WTC11 (cell line): ENCODE data around the gene AVPR2. TPM values are rescaled to one million over a fixed set of nuclear protein-coding genes. Genes with fewer than 3 reads are reported as not detected.

Source experiments
- ATAC-seq: fragments of 200-7000 bp; cut with Tn5 transposase; 2 replicates; pipeline ENCODE4 v1.10.0; 2021; ENCODE audit warnings: mild to moderate bottlenecking, moderate library complexity
- CTCF ChIA-PET: fragments of 300-600 bp; sonication (Branson Sonifier 250); formaldehyde crosslinking; loops from one replicate; lab custom pipeline; 2021; ENCODE audit warnings: antibody characterized with exemption; lab: Charles Lee
- POLR2A ChIA-PET: fragments of 350-600 bp; sonication (Branson Sonifier 250); formaldehyde crosslinking; loops from one replicate; lab custom pipeline; 2021; ENCODE audit warnings: antibody characterized with exemption; lab: Charles Lee
- DNase-seq: peaks from one replicate; pipeline ENCODE4 v3.0.0; 2021; ENCODE audit warnings: low spot score
- H3K27ac Mint-ChIP-seq: 2 replicates; pipeline ENCODE4 v1.8.0; 2021; ENCODE audit warnings: mixed read lengths
- H3K27me3 Mint-ChIP-seq: 2 replicates; pipeline ENCODE4 v1.8.0; 2021; ENCODE audit warnings: low read depth, mild to moderate bottlenecking, moderate library complexity, mixed read lengths
- H3K36me3 Mint-ChIP-seq: 2 replicates; pipeline ENCODE4 v1.8.0; 2021; ENCODE audit warnings: mixed read lengths
- H3K4me1 Mint-ChIP-seq: 2 replicates; pipeline ENCODE4 v1.8.0; 2022; ENCODE audit warnings: mixed read lengths
- H3K4me3 Mint-ChIP-seq: 2 replicates; pipeline ENCODE4 v1.8.0; 2021; ENCODE audit warnings: mild to moderate bottlenecking, moderate library complexity, mixed read lengths
- H3K9me3 Mint-ChIP-seq: 2 replicates; pipeline ENCODE4 v1.8.0; 2021; ENCODE audit warnings: mixed read lengths
- AFF4 ChIP-seq: sonication (generic); formaldehyde crosslinking; IDR thresholded peaks from 2 replicates; pipeline ENCODE4 v1.8.1; 2023; ENCODE audit warnings: mild to moderate bottlenecking, missing genetic modification reagents, borderline replicate concordance
- CBFB ChIP-seq: sonication (generic); formaldehyde crosslinking; IDR thresholded peaks from 2 replicates; pipeline ENCODE4 v1.8.1; 2022; ENCODE audit warnings: mild to moderate bottlenecking, low read depth, missing genetic modification reagents
- ETV6 ChIP-seq: sonication (generic); formaldehyde crosslinking; IDR thresholded peaks from 2 replicates; pipeline ENCODE4 v1.8.1; 2022; ENCODE audit warnings: mild to moderate bottlenecking, missing genetic modification reagents
- GTF2I ChIP-seq: fragments of 250-450 bp; sonication (Bioruptor Pico); conservative IDR thresholded peaks from 2 replicates; pipeline ENCODE4 v1.4.0; 2021; ENCODE audit warnings: mild to moderate bottlenecking
- HMGA2 ChIP-seq: fragments of 250-450 bp; sonication (Bioruptor Pico); IDR thresholded peaks from 2 replicates; pipeline ENCODE4 v1.4.0; 2021; ENCODE audit warnings: mild to moderate bottlenecking, moderate library complexity
- JAZF1 ChIP-seq: fragments of 250-450 bp; sonication (Bioruptor Pico); IDR thresholded peaks from 2 replicates; pipeline ENCODE4 v1.9.0; 2021; ENCODE audit warnings: moderate library complexity, mild to moderate bottlenecking, inconsistent platforms
- PRRX2 ChIP-seq: fragments of 250-450 bp; sonication (Bioruptor Pico); IDR thresholded peaks from 2 replicates; pipeline ENCODE4 v1.8.0; 2021; ENCODE audit warnings: mild to moderate bottlenecking
- RELA ChIP-seq: sonication (generic); formaldehyde crosslinking; IDR thresholded peaks from 2 replicates; pipeline ENCODE4 v1.8.1; 2022; ENCODE audit warnings: missing genetic modification reagents, mild to moderate bottlenecking, borderline replicate concordance
- SMAD3 ChIP-seq: sonication (generic); formaldehyde crosslinking; IDR thresholded peaks from 2 replicates; pipeline ENCODE4 v1.8.0; 2022; ENCODE audit warnings: missing genetic modification reagents, mild to moderate bottlenecking, borderline replicate concordance
- TEAD1 ChIP-seq: sonication (generic); formaldehyde crosslinking; IDR thresholded peaks from 2 replicates; pipeline ENCODE4 v1.8.0; 2022; ENCODE audit warnings: mild to moderate bottlenecking, missing genetic modification reagents
- TEAD4 ChIP-seq: sonication (generic); formaldehyde crosslinking; IDR thresholded peaks from 2 replicates; pipeline ENCODE4 v1.8.0; 2022; ENCODE audit warnings: mild to moderate bottlenecking, missing genetic modification reagents
- ZBTB43 ChIP-seq: sonication (generic); formaldehyde crosslinking; IDR thresholded peaks from 2 replicates; pipeline ENCODE4 v1.8.1; 2023; ENCODE audit warnings: mild to moderate bottlenecking, missing genetic modification reagents
- ZNF281 ChIP-seq: sonication (generic); formaldehyde crosslinking; IDR thresholded peaks from 2 replicates; pipeline ENCODE4 v1.8.0; 2023; ENCODE audit warnings: mild to moderate bottlenecking, missing genetic modification reagents
- ZNF317 ChIP-seq: sonication (generic); formaldehyde crosslinking; IDR thresholded peaks from 2 replicates; pipeline ENCODE4 v1.8.1; 2023; ENCODE audit warnings: low read depth, mild to moderate bottlenecking, moderate library complexity, missing genetic modification reagents, borderline replicate concordance
- ZNF512 ChIP-seq: sonication (generic); formaldehyde crosslinking; IDR thresholded peaks from 2 replicates; pipeline ENCODE4 v1.8.1; 2022; ENCODE audit warnings: missing genetic modification reagents, borderline replicate concordance
- total RNA-seq: library from RNA; stranded (reverse); gene quantifications from 3 replicates; pipeline ENCODE4 v1.2.3, GENCODE V29; 2021
- TF ChIP-seq, protein P1 (sequence below): sonication (generic); formaldehyde crosslinking; IDR thresholded peaks from 2 replicates; pipeline ENCODE4 v1.8.1; 2022; ENCODE audit warnings: mild to moderate bottlenecking, missing genetic modification reagents, moderate library complexity, borderline replicate concordance
- TF ChIP-seq, protein P2 (sequence below): fragments of 250-450 bp; sonication (Bioruptor Pico); IDR thresholded peaks from 2 replicates; pipeline ENCODE4 v1.9.0; 2021; ENCODE audit warnings: moderate library complexity, mild to moderate bottlenecking, inconsistent platforms, borderline replicate concordance

The AVPR2 gene
- total RNA-seq, 1 experiment from 2014 or later, result 0.11 TPM

DNA sequence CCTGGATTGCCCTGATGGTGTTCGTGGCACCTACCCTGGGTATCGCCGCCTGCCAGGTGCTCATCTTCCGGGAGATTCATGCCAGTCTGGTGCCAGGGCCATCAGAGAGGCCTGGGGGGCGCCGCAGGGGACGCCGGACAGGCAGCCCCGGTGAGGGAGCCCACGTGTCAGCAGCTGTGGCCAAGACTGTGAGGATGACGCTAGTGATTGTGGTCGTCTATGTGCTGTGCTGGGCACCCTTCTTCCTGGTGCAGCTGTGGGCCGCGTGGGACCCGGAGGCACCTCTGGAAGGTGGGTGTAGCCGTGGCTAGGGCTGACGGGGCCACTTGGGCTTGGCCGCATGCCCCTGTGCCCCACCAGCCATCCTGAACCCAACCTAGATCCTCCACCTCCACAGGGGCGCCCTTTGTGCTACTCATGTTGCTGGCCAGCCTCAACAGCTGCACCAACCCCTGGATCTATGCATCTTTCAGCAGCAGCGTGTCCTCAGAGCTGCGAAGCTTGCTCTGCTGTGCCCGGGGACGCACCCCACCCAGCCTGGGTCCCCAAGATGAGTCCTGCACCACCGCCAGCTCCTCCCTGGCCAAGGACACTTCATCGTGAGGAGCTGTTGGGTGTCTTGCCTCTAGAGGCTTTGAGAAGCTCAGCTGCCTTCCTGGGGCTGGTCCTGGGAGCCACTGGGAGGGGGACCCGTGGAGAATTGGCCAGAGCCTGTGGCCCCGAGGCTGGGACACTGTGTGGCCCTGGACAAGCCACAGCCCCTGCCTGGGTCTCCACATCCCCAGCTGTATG, 1.8 kb downstream of the AVPR2 start (continued):
- TF ChIP-seq ZNF512 (no peak), HMGA2 (no peak)
- TF ChIP-seq, all 79 proteins: peak for 0

DNA sequence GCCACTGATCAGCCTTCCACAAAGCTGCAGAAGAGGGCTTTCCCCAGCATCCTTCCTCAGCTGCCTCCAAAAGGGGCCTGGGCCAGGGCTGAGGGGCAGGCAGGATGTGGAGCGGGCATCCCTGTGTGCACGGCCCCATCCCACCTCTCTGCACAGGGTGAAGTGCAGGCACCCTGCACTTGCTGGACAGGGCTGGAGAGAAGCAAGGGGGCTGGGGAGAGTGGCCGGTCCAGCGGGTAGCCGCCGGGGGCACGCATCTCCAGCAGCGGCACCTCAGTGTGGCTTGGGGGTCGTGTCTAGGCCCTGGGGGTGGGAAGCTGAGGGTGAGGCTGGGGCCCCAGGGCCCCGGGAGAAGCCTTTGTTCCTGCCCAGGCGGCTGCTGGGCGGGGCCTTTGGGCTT, 3.0 kb downstream of the AVPR2 start:
- DNase-seq, result no peak
- no peaks in the 10 kb centered on the region for H3K9me3 Mint-ChIP-seq

More for the DNA sequence above, 3.0 kb downstream of the AVPR2 start:
- no peak for ATAC-seq
- Mint-ChIP-seq H3K27ac (no peak overlapping the region), H3K4me3 (no peak overlapping the region), H3K27me3 (no peaks in the 10 kb centered on the region; the same call in 1 of the 2 replicates), H3K4me1 (peaks cover 9% of the 10 kb centered on the region), H3K36me3 (no peaks in the 10 kb centered on the region)
- ChIA-PET POLR2A (no interaction called here), CTCF (interaction anchor here (1.1 kb wide), 1 partner anchor 86 kb away, joined by 4 read pairs; no protein-coding TSS in a partner anchor)
- TF ChIP-seq, protein P1, sequence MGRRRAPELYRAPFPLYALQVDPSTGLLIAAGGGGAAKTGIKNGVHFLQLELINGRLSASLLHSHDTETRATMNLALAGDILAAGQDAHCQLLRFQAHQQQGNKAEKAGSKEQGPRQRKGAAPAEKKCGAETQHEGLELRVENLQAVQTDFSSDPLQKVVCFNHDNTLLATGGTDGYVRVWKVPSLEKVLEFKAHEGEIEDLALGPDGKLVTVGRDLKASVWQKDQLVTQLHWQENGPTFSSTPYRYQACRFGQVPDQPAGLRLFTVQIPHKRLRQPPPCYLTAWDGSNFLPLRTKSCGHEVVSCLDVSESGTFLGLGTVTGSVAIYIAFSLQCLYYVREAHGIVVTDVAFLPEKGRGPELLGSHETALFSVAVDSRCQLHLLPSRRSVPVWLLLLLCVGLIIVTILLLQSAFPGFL (CRISPR knock-in tag), result no peak
- TF ChIP-seq ZNF281 (CRISPR knock-in tag), result no peak
- TF ChIP-seq CBFB (CRISPR knock-in tag), result no peak
- TF ChIP-seq GTF2I (CRISPR knock-in tag), result no peak
- TF ChIP-seq TEAD1 (CRISPR knock-in tag), result no peak
- no peak for TF ChIP-seq SMAD3 (CRISPR knock-in tag)
- no peak for TF ChIP-seq RELA (CRISPR knock-in tag)
- no peak for TF ChIP-seq ETV6
- TF ChIP-seq, protein P2, sequence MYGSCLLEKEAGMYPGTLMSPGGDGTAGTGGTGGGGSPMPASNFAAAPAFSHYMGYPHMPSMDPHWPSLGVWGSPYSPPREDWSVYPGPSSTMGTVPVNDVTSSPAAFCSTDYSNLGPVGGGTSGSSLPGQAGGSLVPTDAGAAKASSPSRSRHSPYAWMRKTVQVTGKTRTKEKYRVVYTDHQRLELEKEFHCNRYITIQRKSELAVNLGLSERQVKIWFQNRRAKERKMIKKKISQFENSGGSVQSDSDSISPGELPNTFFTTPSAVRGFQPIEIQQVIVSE (CRISPR knock-in tag), result no peak
- TF ChIP-seq JAZF1 (CRISPR knock-in tag), result no peak
- TF ChIP-seq ZNF317 (CRISPR knock-in tag), result no peak
- TF ChIP-seq ZBTB43 (CRISPR knock-in tag), result no peak
- no peak for TF ChIP-seq TEAD4 (CRISPR knock-in tag)
- no peak for TF ChIP-seq AFF4
- TF ChIP-seq PRRX2, result no peak
